HL-60 (cell line): ENCODE measurements around the gene HK1.

Source experiments
- DNase-seq, 2 experiments: peaks; one replicate each; pipeline ENCODE4 v3.0.0-alpha.2; 2010 to 2020; ENCODE audit warnings: low read depth in 1 of 2, low spot score in 1 of 2
- H3K27ac ChIP-seq: fragments of 250-450 bp; sonication (Bioruptor Pico); replicated peaks from 2 replicates; pipeline ENCODE4 v1.5.1; 2020; ENCODE audit warnings: mild to moderate bottlenecking, moderate library complexity
- H3K27me3 ChIP-seq: fragments of 250-450 bp; sonication (Bioruptor Pico); 2 replicates; pipeline ENCODE4 v1.5.1; 2021; ENCODE audit warnings: mild to moderate bottlenecking, moderate library complexity; ENCODE audit not compliant: insufficient read depth, poor library complexity, severe bottlenecking
- H3K4me3 ChIP-seq: replicated peaks from 2 replicates; pipeline ENCODE4 v1.5.1; 2011; ENCODE audit warnings: mild to moderate bottlenecking, control low read depth, low read length; ENCODE audit not compliant: insufficient read depth
- CTCF ChIP-seq: IDR thresholded peaks from one replicate; pipeline ENCODE4 v1.5.1; 2011; ENCODE audit warnings: low read length, control low read depth, inconsistent platforms; ENCODE audit not compliant: insufficient read depth
- GABPA ChIP-seq: IDR thresholded peaks from 2 replicates; pipeline ENCODE4 v1.6.1; 2012; ENCODE audit warnings: low read depth
- POLR2AphosphoS5 ChIP-seq: IDR thresholded peaks from 2 replicates; pipeline ENCODE4 v1.6.1; 2012; ENCODE audit warnings: low read depth
- REST ChIP-seq: IDR thresholded peaks from 2 replicates; pipeline ENCODE4 v1.6.1; 2012; ENCODE audit warnings: low read depth; ENCODE audit not compliant: insufficient replicate concordance
- SPI1 ChIP-seq: IDR thresholded peaks from 2 replicates; pipeline ENCODE4 v1.6.1; 2012; ENCODE audit warnings: low read depth, mild to moderate bottlenecking, borderline replicate concordance

HK1 gene

GRCh38 chr10:69426376-69426727, 148.1 kb downstream of the HK1 start:
- no peak overlapping the region for H3K27ac ChIP-seq
- no peaks in the 10 kb centered on the region for H3K27me3 ChIP-seq

GRCh38 chr10:69428165-69428564, 149.9 kb downstream of the HK1 start:
- TF ChIP-seq REST, result no peak
- no peak for TF ChIP-seq SPI1
- no peak for TF ChIP-seq POLR2AphosphoS5
- no peak for TF ChIP-seq GABPA
- no peak for TF ChIP-seq CTCF
- DNase-seq, result no peak
- Histone ChIP-seq H3K27ac (no peak overlapping the region), H3K4me3 (no peak overlapping the region), H3K27me3 (no peaks in the 10 kb centered on the region)

More at GRCh38 chr10:69426376-69426727, 148.1 kb downstream of the HK1 start:
- H3K4me3 ChIP-seq, result no peak overlapping the region
- TF ChIP-seq CTCF, result no peak
- TF ChIP-seq POLR2AphosphoS5, result no peak
- no peak for TF ChIP-seq REST
- TF ChIP-seq GABPA, result no peak
- TF ChIP-seq SPI1, result no peak
- no peak for DNase-seq

- Histone ChIP-seq H3K27me3 (no peaks in the 10 kb centered on the region), H3K4me3 (no peak overlapping the region), H3K27ac (no peak overlapping the region)
- no peak for DNase-seq
- no peak for TF ChIP-seq GABPA
These were observed 155.9 kb downstream of the HK1 start for GRCh38 chr10:69434169-69434568.

GRCh38 chr10:69434926-69435325, 156.6 kb downstream of the HK1 start:
- TF ChIP-seq GABPA, result no peak
- TF ChIP-seq CTCF, result no peak
- TF ChIP-seq SPI1, result no peak
- TF ChIP-seq POLR2AphosphoS5, result no peak
- TF ChIP-seq REST, result no peak
- no peak overlapping the region for H3K27ac ChIP-seq
- DNase-seq, result no peak

More at GRCh38 chr10:69434926-69435325, 156.6 kb downstream of the HK1 start:
- no peak overlapping the region for H3K4me3 ChIP-seq
- no peaks in the 10 kb centered on the region for H3K27me3 ChIP-seq
